Liver (tissue), 9 donors: ENCODE results near the gene KDM4C. TPM values are rescaled to one million over a fixed set of nuclear protein-coding genes. Genes with fewer than 3 reads are reported as not detected.

Experiments
- DNase-seq: peaks from one replicate; pipeline ENCODE4 v3.0.0-alpha.2; 2017; ENCODE audit warnings: low spot score
- H3K27ac ChIP-seq, 2 donors: one replicate each; pipeline ENCODE4 v1.7.0; 2013; ENCODE audit warnings: inconsistent platforms in 2 of 2, low read length in 2 of 2, control low read depth in 1 of 2, low read depth in 1 of 2, mild to moderate bottlenecking in 1 of 2
- H3K27me3 ChIP-seq, 4 donors: one replicate each; pipeline versions ENCODE4 v1.6.1 to v1.7.0; 2013; ENCODE audit warnings: low read length in 3 of 4, inconsistent platforms in 1 of 4, mild to moderate bottlenecking in 1 of 4, moderate library complexity in 1 of 4; ENCODE audit not compliant: control insufficient read depth in 4 of 4, insufficient read depth in 4 of 4
- H3K36me3 ChIP-seq, 4 donors: one replicate each; pipeline versions ENCODE4 v1.6.1 to v1.7.0; 2013; ENCODE audit warnings: low read length in 3 of 4, mild to moderate bottlenecking in 3 of 4, low read depth in 1 of 4, moderate library complexity in 1 of 4; ENCODE audit not compliant: control insufficient read depth in 4 of 4, insufficient read depth in 3 of 4
- H3K4me1 ChIP-seq, 4 donors: one replicate each; pipeline versions ENCODE4 v1.6.1 to v1.7.0; 2013; ENCODE audit warnings: low read length in 3 of 4, mild to moderate bottlenecking in 3 of 4, moderate library complexity in 1 of 4; ENCODE audit not compliant: control insufficient read depth in 4 of 4, insufficient read depth in 4 of 4
- H3K4me3 ChIP-seq, 3 donors: one replicate each; pipeline versions ENCODE4 v1.6.1 to v1.7.0; 2013; ENCODE audit warnings: low read length in 3 of 3, control low read depth in 1 of 3, low read depth in 1 of 3, mild to moderate bottlenecking in 1 of 3
- H3K9ac ChIP-seq, 2 donors: one replicate each; pipeline ENCODE4 v1.7.0; 2013; ENCODE audit warnings: low read length in 2 of 2, mild to moderate bottlenecking in 2 of 2, moderate library complexity in 2 of 2, control low read depth in 1 of 2, low read depth in 1 of 2
- H3K9me3 ChIP-seq, 4 donors: one replicate each; pipeline versions ENCODE4 v1.6.1 to v1.7.0; 2013; ENCODE audit warnings: low read length in 3 of 4; ENCODE audit not compliant: control insufficient read depth in 4 of 4
- EGR1 ChIP-seq, 2 donors: IDR thresholded peaks; 2 replicates each; pipeline ENCODE4 v1.6.1; 2016 to 2018; ENCODE audit warnings: antibody characterized with exemption in 2 of 2, low read depth in 2 of 2
- FOXA1 ChIP-seq: IDR thresholded peaks from 2 replicates; pipeline ENCODE4 v1.6.1; 2016; ENCODE audit warnings: antibody characterized with exemption
- FOXA2 ChIP-seq: IDR thresholded peaks from 2 replicates; pipeline ENCODE4 v1.6.1; 2016; ENCODE audit warnings: antibody characterized with exemption
- GABPA ChIP-seq, 2 donors: IDR thresholded peaks in 1 of 2; conservative IDR thresholded peaks in 1 of 2; 2 replicates each; pipeline ENCODE4 v1.6.1; 2016; ENCODE audit warnings: antibody characterized with exemption in 2 of 2, mild to moderate bottlenecking in 1 of 2, moderate library complexity in 1 of 2
- HNF4A ChIP-seq, 2 donors: conservative IDR thresholded peaks; 2 replicates each; pipeline ENCODE4 v1.6.1; 2016; ENCODE audit warnings: antibody characterized with exemption in 2 of 2, mild to moderate bottlenecking in 2 of 2
- HNF4G ChIP-seq: IDR thresholded peaks from 2 replicates; pipeline ENCODE4 v1.6.1; 2016; ENCODE audit warnings: antibody characterized with exemption
- JUND ChIP-seq, 2 donors: IDR thresholded peaks; 2 replicates each; pipeline ENCODE4 v1.6.1; 2016; ENCODE audit warnings: antibody characterized with exemption in 2 of 2
- MAX ChIP-seq: IDR thresholded peaks from 2 replicates; pipeline ENCODE4 v1.6.1; 2016; ENCODE audit warnings: antibody characterized with exemption
- NR2F2 ChIP-seq: IDR thresholded peaks from 2 replicates; pipeline ENCODE4 v1.6.1; 2016; ENCODE audit warnings: antibody characterized with exemption
- RXRA ChIP-seq, 2 donors: IDR thresholded peaks; 2 replicates each; pipeline ENCODE4 v1.6.1; 2017 to 2018; ENCODE audit warnings: antibody characterized with exemption in 2 of 2, mild to moderate bottlenecking in 1 of 2
- SP1 ChIP-seq: IDR thresholded peaks from 2 replicates; pipeline ENCODE4 v1.6.1; 2018; ENCODE audit warnings: antibody characterized with exemption, mild to moderate bottlenecking
- TAF1 ChIP-seq: conservative IDR thresholded peaks from 2 replicates; pipeline ENCODE4 v1.6.1; 2016; ENCODE audit warnings: antibody characterized with exemption, mild to moderate bottlenecking
- YY1 ChIP-seq: IDR thresholded peaks from 2 replicates; pipeline ENCODE4 v1.6.1; 2016; ENCODE audit warnings: antibody characterized with exemption, mild to moderate bottlenecking
- WGBS: extraction: QIAGEN DNeasy Blood & Tissue Kit; methylation state at CpG from one replicate; pipeline ENCODE4 v1.1.7; 2013; 5-methylcytosine and 5-hydroxymethylcytosine counted together
- polyA plus RNA-seq, 2 donors: library from polyadenylated mRNA; stranded (reverse) in 1 of 2; unstranded in 1 of 2; fragments of 200-250 nt in 1 of 2; fragments of >200 nt in 1 of 2; fragmentation: Nextera tagmentation in 1 of 2; extraction: Ambion mirVana in 1 of 2; gene quantifications; one replicate each; pipeline versions ENCODE4 v1.2.1 to v1.2.3, GENCODE V29; 2013 to 2015
- total RNA-seq, 2 donors: library from RNA; depleted of rRNA; stranded (reverse); fragments of >200 nt; gene quantifications; one replicate each; pipeline ENCODE4 v1.2.3, GENCODE V29; 2014
- TF ChIP-seq, protein P1 (sequence below): IDR thresholded peaks from 2 replicates; pipeline ENCODE4 v1.6.1; 2016; ENCODE audit warnings: antibody characterized with exemption
- TF ChIP-seq, protein P2 (sequence below): fragments of 150-350 bp; IDR thresholded peaks from 2 replicates; pipeline ENCODE4 v1.5.1; 2017; ENCODE audit warnings: improper control_type of control experiment, low read depth, low read length; ENCODE audit not compliant: missing input control
- TF ChIP-seq, protein P3 (sequence below): IDR thresholded peaks from 2 replicates; pipeline ENCODE4 v1.6.1; 2016; ENCODE audit warnings: antibody characterized with exemption
- donor health status: healthy.
- donor health status: healthy.
- donor health status: healthy.
- donor health status: healthy.
- donor health status: healthy.

KDM4C gene
- total and polyA plus RNA-seq, 4 donors: 4.3 to 40.2 (median 24.0) TPM

- H3K4me3 ChIP-seq: no peak overlapping the region
Measured at GRCh38 chr9:6723881-6724420, 33.8 kb upstream of the KDM4C start.

GRCh38 chr9:6733257-6733656, 24.5 kb upstream of the KDM4C start:
- H3K4me3 ChIP-seq: no peak overlapping the region
- no peak for DNase-seq
- H3K27me3 ChIP-seq: no peaks in the 10 kb centered on the region
- no peaks in the 10 kb centered on the region for H3K9me3 ChIP-seq
- H3K27ac ChIP-seq: no peak overlapping the region
- H3K36me3 ChIP-seq: no peaks in the 10 kb centered on the region
- TF ChIP-seq NR2F2 (no peak), RXRA (IDR thresholded peaks at IDR 0.05) (no peak), TAF1 (no peak), YY1 (no peak), HNF4A (conservative IDR thresholded peaks at IDR 0.05) (no peak), FOXA2 (no peak), SP1 (no peak), JUND (IDR thresholded peaks at IDR 0.05) (no peak), FOXA1 (no peak), GABPA (IDR thresholded peaks at IDR 0.05 in 1 of 2, conservative IDR thresholded peaks at IDR 0.05 in 1 of 2) (no peak), HNF4G (no peak), EGR1 (IDR thresholded peaks at IDR 0.05; ENCODE audit: low read depth in 2 of 2) (no peak)
- TF ChIP-seq, protein P1, sequence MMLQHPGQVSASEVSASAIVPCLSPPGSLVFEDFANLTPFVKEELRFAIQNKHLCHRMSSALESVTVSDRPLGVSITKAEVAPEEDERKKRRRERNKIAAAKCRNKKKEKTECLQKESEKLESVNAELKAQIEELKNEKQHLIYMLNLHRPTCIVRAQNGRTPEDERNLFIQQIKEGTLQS: no peak
- TF ChIP-seq, protein P2, sequence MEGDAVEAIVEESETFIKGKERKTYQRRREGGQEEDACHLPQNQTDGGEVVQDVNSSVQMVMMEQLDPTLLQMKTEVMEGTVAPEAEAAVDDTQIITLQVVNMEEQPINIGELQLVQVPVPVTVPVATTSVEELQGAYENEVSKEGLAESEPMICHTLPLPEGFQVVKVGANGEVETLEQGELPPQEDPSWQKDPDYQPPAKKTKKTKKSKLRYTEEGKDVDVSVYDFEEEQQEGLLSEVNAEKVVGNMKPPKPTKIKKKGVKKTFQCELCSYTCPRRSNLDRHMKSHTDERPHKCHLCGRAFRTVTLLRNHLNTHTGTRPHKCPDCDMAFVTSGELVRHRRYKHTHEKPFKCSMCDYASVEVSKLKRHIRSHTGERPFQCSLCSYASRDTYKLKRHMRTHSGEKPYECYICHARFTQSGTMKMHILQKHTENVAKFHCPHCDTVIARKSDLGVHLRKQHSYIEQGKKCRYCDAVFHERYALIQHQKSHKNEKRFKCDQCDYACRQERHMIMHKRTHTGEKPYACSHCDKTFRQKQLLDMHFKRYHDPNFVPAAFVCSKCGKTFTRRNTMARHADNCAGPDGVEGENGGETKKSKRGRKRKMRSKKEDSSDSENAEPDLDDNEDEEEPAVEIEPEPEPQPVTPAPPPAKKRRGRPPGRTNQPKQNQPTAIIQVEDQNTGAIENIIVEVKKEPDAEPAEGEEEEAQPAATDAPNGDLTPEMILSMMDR: no peak
- TF ChIP-seq, protein P3, sequence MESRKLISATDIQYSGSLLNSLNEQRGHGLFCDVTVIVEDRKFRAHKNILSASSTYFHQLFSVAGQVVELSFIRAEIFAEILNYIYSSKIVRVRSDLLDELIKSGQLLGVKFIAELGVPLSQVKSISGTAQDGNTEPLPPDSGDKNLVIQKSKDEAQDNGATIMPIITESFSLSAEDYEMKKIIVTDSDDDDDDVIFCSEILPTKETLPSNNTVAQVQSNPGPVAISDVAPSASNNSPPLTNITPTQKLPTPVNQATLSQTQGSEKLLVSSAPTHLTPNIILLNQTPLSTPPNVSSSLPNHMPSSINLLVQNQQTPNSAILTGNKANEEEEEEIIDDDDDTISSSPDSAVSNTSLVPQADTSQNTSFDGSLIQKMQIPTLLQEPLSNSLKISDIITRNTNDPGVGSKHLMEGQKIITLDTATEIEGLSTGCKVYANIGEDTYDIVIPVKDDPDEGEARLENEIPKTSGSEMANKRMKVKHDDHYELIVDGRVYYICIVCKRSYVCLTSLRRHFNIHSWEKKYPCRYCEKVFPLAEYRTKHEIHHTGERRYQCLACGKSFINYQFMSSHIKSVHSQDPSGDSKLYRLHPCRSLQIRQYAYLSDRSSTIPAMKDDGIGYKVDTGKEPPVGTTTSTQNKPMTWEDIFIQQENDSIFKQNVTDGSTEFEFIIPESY: no peak
- 92% methylated on average over 3 of the region's 3 CpGs for WGBS
- H3K4me1 ChIP-seq: no peaks in the 10 kb centered on the region
- no peak overlapping the region for H3K9ac ChIP-seq

More at GRCh38 chr9:6723881-6724420, 33.8 kb upstream of the KDM4C start:
- no peak for DNase-seq
- TF ChIP-seq MAX (no peak), HNF4A (conservative IDR thresholded peaks at IDR 0.05) (no peak), TAF1 (no peak), EGR1 (IDR thresholded peaks at IDR 0.05; ENCODE audit: low read depth in 2 of 2) (no peak), JUND (IDR thresholded peaks at IDR 0.05) (no peak), FOXA1 (no peak), FOXA2 (no peak), RXRA (IDR thresholded peaks at IDR 0.05) (no peak)
- TF ChIP-seq, protein P3: no peak
- H3K9ac ChIP-seq: no peak overlapping the region
- no peaks in the 10 kb centered on the region for H3K9me3 ChIP-seq
- 96% methylated on average over 2 of the region's 2 CpGs for WGBS
- no peaks in the 10 kb centered on the region for H3K27me3 ChIP-seq
- no peaks in the 10 kb centered on the region for H3K4me1 ChIP-seq
- H3K27ac ChIP-seq: no peak overlapping the region
- H3K36me3 ChIP-seq: peaks cover 5 to 14% (median 7%) of the 10 kb centered on the region in 4 donors
